RKO (cell line): ENCODE results near the gene DHRSX.
"Not testable (repeated sequence)": the region's sequence is repeated elsewhere in the genome, so short reads cannot be mapped to it uniquely, and the experiment has no call there.

Experiments used
- DNase-seq: peaks from one replicate; pipeline ENCODE4 v3.0.0-alpha.2; 2016; ENCODE audit warnings: low spot score

The DHRSX gene

DNA sequence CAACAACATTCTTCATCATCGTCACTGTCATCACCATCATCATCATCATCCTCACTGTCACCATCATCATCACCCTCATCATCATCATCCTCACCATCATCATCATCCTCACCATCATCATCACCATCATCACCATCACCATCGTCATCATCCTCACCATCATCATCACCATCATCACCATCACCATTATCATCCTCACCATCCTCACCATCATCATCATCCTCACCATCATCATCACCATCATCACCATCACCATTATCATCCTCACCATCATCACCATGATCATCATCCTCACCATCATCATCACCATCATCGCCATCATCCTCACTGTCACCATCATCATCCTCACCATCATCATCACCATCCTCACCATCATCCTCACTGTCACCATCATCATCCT is 18.9 kb upstream of the DHRSX start:
- not testable (repeated sequence) for DNase-seq

DNA sequence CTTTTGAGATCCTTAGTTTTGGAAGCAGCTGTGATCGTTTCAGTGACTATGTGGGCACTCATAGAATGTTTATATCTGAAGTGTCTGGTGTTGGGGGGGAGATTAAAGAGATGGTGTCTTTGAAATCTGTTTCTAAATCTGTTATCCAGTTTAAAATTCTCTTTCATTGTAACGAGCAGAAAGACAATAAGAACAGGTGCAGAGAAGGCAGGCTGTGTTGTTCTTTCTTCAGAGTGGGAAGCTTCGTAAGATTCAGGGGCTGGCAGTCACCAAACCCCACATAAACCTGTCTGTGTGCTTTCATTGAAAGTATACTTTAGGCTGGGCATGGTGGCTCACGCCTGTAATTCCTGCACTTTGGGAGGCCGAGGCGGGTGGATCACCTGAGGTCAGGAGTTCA is 16.3 kb upstream of the DHRSX start:
- no peak for DNase-seq

DNA sequence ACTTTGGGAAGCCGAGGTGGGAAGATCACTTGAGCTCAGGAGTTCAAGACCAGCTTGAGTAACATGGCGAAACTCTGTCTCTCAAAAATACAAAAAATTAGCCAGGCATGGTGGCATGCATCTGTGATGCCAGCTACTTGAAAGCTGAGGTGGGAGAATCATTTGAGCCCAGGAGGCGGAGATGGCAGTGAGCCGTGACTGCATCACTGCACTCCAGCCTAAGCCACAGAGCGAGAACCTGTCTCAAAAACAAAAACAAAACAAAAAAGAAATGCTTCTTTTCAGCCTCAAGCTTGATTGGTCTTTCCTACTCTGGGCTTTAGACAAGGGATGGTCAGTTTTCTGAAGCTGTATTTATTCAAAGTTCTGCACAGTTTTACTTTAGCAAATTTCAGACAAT is 15.8 kb upstream of the DHRSX start:
- DNase-seq, result no peak

DNA sequence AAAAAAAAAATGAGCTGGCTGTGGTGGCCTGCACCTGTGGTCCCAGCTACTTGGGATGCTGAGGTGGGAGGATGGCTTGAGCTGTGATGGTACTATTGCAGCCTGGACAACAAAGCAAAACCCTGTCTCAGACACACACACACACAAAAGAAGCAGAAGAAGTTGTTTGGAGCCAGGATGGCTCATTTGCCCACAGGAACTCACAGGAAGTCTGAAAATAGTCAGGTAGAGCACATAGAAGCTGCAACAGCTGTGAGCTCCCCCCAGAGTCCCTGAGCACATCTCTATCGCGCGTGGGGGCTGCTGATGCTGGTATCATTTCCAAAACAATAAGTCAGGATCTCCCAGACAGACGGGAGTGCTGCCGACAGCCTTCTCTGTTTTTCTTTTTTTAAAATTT is 13.4 kb upstream of the DHRSX start:
- DNase-seq, result no peak

- DNase-seq, result no peak
Measured at GRCh38 chrX:2513121-2513664, 12.4 kb upstream of the DHRSX start.

DNA sequence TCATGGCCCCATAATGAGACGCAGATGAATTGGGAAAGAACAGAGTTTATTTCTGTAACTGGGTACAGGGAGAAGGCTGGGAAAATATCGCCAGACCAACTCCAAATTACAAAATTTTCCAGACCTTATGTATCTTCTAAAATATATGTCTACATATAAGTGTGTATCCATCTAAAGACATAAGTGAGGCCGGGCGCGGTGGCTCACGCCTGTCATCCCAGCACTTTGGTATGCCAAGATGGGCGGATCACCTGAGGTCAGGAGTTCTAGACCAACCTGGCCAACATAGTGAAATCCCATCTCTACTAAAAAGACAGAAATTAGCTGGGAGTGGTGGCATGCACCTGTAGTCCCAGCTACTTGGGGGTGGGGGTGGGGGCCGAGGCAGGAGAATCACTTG is 11.7 kb upstream of the DHRSX start:
- DNase-seq, result no peak

- DNase-seq, result no peak
Measured at GRCh38 chrX:2511326-2511725, 10.6 kb upstream of the DHRSX start.

- peak; percentile 11 for DNase-seq
Measured at GRCh38 chrX:2508648-2509335, 8.0 kb upstream of the DHRSX start.

DNA sequence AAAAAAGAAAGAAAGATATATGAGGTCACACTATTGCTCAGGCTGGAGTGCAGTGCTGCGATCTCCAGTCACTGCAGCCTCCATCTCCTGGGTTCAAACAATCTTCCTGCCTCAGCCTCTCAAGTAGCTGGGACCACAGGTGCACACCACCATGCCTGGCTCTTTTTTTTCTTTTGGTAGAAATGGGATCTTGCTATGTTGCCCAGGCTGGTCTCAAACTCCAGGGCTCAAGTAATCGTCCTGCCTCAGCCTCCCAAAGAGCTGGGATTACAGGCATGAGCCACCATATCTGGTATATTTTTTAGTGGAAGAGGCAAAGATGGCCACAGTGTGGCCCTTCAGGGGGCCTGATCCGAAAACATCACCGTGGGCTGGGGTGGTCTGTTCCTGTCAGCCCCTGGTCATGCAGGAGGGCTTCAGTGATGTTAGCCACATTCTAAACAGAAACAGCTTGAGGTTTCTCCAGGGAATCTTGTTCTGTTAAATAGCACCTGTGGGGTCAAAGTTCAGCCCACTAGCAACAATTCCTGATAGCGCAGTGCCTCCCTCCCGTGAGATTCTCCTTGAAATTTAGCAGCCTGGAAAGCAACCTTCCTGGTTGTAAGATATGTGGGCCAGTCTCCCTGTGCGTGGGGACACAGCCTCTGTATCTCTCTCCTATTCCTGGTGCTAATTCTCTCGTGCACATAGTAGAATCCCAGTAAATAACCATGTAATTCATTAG is 7.3 kb upstream of the DHRSX start:
- DNase-seq, result no peak

DNA sequence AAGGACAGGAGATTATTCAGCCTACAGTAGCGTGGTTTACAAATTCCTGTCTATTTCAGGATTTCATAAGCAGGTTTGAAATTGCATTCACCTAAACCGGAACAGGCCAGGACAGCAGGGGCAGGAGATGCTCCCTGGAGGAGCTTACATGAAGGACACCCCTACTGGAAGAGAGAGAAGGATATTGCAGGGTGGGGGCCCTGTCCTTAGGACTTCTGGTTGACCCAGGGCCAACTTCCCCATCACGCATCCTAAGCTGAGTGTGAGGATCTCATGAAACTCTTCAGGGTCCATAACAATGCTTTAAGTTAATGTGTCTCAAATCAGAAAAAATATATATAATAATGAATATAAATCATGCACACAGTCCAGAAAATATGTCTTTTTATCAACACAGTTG is 6.4 kb upstream of the DHRSX start:
- no peak for DNase-seq

GRCh38 chrX:2505341-2505740 is 4.6 kb upstream of the DHRSX start:
- DNase-seq, result not testable (repeated sequence)

- DNase-seq, result no peak
Measured at GRCh38 chrX:2504706-2505332, 4.0 kb upstream of the DHRSX start.

GRCh38 chrX:2503591-2504500 is 3.1 kb upstream of the DHRSX start:
- DNase-seq, result no peak

DNA sequence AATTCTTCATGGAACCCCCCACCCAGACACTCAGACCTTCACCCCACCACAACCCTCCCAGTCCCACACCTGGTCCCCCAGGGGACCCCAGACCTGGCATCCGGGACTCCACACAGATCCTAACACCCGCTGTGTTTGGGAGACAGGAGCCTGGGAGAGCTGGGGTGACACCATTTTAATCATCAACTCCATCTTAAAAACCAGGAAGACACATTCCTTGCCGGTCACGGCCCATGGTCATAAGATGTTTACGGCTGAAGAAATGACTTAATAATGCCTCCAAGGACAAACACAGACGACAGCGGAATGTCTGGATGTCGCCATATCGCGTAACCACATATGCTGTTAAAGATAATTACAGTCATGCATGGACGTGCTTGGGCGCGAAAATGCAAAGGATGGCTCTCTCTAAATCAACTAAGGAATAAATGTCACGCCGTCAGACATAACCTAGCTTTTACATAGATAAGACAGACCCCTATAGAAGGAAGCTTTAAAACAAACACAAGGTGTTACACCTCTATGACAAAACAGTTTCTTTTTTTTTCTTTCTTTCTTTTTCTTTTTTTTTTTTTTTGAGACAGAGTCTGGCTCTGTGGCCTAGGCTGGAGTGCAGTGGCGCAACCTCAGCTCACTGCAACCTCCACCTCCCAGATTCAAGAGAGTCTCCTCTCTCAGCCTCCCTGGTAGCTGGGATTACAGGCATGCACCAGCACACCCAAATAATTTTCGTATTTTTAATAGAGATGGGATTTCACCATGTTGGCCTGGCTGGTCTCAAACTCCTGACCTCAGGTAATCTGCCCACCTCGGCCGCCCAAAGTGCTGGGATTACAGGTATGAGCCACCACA is 2.1 kb upstream of the DHRSX start:
- DNase-seq, result no peak

DNA sequence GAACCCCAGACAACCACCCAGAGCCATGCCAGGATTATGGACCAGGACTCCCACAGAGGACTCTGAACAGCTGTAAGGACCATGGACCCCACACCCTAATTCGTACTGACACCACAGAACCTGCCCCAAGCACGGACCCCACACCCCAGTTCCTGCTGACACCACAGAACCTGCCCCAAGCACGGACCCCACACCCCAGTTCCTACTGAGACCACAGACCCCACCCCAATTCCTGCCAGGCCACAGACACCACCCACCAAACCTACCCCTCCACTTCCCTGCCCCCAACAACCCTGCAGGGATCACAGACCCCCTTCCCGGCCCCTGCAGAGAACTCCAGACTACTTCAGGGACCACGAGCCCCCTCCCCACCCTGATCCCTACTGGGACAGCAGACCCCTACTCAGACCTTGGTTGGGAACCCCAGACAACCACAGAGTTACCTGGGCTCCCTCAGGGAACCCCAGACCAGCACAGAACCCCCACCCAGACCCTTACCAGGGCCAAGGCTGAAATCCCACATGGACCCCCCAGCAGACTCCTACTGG is 1.4 kb upstream of the DHRSX start:
- DNase-seq, result no peak

- DNase-seq, result no peak
Measured at GRCh38 chrX:2501559-2502102, 855 bp upstream of the DHRSX start.

DNA sequence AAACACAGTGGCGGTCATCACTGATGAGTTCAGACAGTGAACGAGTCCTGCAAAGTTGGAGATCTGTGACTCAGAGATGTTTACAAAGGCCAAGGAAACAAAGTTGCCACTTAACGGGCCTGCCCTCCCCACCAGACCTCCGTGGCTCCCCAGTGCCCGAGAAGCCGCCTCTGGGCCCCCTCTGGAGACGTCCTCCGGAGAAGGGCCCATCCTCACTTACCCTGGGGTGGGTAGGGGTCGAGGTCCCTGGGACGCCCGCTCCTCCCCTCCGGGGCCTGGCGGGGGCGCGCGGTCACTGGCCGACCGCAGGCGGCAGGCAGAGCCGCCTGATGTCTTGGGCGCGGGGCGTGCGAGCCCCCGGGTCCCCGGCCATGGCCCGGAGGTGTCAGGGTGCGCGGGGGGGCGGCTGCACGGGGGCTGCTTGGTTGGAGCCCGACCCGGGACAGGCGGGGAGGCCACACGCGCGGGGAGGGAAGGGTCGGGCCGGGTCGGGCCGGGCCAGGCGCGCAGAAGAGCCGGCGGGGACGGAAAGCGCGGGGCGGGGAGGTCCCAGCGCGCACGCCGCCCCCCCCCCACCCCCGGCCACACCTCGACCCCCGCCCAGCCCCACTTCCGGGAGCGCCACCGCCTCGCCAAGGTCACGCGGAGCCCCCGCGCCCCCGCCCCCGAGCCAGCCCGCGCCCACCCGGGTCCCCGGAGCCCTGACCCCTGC is 529 bp downstream of the DHRSX start:
- peak; percentile 85 for DNase-seq

DNA sequence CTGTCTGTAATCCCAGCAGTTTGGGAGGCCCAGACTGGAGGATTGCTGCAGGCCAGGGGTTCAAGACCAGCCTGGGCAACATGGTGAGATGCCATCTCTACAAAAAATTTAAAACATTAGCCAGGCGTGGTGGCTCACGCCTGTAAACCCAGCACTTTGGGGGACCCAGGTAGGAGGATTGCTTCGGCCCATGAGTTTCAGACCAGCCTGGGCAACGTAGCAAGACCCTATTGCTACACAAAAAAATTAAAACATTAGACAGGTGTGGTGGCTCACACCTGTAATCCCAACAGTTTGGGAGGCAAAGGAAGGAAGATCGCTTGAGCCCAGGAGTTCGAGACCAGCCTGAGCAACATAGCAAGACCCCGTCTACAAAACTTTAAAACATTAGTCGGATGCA is 1.3 kb downstream of the DHRSX start:
- no peak for DNase-seq

DNA sequence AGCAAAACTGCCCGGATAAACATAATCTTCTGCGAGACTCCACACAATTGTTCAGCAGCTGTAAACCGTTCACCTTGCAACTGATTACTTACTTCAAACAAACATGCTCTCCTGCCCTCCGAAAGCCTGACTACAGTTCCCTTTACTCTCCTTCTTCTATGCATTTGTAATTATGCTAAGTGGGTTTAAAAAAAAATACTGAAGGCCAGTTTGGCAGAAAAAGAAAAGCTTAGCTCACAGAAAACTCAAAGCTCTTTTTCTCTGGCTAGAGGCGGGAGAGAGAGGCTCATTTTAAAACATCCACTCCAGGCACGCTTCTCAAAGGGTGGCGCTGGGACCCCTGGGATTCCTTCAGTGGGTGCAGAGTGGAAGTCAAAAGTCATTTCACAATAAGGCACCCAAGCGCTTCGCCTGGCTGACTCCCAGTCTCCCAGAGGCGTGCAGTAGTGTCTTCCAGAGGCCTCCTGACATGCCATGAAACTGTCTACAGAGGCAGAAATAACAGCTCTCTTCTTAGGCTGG is 1.9 kb downstream of the DHRSX start:
- no peak for DNase-seq
